GM12801 (cell line): Measurements from ENCODE around the gene FRMD4A.

Experiments used
- CTCF ChIP-seq: IDR thresholded peaks from one replicate; pipeline ENCODE4 v1.5.1; 2011; ENCODE audit warnings: control low read depth; ENCODE audit not compliant: insufficient read length; ENCODE audit errors: extremely low read depth

FRMD4A gene

GRCh38 chr10:13857451-13857850, 473.3 kb downstream of the FRMD4A start:
- no peak for TF ChIP-seq CTCF

DNA sequence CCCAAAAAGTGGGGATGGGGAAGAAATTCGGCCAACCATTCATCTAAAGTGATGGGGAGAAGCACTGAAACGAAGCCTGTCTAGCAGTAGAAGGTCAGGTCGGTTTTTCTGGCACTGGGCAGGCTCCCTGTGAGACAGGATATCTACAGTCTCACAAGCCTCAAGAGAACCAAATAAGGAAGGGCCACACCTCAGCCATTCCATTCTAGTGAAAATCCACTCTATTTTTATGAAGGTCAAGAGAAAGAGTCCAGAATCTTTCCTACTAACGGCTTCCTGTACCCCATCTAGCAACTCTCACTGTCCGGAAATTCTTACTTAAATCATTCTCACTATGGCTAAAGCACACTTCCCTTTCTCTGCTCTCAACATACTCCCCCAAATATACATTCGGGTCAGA, 476.9 kb downstream of the FRMD4A start:
- no peak for TF ChIP-seq CTCF

DNA sequence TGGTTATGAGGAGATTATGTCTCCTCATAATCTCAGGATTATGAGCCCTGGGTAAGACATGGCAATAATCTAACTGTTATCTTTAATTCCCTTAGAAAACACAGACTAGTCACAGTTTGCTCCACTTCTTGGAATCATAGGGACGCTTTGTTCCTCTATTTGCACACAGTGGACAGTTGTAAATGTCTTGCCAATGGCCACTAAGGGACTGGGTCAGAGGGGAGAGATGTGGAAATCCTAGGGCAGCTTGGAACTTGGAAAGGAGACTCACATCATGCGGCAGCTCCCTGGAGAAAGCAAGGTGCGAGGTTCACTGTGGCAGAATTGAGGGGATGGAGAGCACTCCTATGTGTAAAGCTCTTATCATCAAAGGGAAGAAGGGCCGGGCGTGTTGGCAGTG, 477.9 kb downstream of the FRMD4A start:
- TF ChIP-seq CTCF: no peak

- no peak for TF ChIP-seq CTCF
Observed at GRCh38 chr10:13851906-13852305, 478.8 kb downstream of the FRMD4A start.

- TF ChIP-seq CTCF: no peak
Observed at GRCh38 chr10:13848520-13849445, 481.9 kb downstream of the FRMD4A start.

DNA sequence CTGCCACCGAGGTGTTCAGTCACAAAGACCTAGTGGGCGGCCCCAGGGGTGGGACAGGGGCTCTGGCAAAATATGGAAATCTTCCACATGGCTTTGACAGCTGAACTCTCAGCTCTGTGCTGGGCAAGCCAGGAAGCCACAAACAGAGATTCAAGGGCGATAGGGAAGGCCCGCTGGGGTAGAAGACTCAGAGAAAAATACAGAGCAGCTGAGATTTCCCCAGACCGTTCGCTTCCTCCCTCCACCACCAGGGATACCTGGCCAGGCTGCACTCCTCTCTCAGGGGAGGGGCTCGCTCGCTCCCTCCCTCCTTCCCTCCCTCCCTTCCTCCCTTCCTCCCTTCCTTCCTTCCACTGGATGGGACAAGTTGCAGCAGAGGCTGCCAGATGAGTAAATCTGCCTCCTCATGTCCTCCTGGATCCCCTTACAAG, 483.5 kb downstream of the FRMD4A start:
- no peak for TF ChIP-seq CTCF

- TF ChIP-seq CTCF: no peak
Observed at GRCh38 chr10:13845897-13846296, 484.8 kb downstream of the FRMD4A start.
